ENCODE results near the gene RPL7A. TPM values are rescaled to one million over a fixed set of nuclear protein-coding genes. Genes with fewer than 3 reads are reported as not detected.
A peak's percentile ranks its signal among the peaks of the same experiment; 100 is the strongest.

The RPL7A gene
- total RNA-seq, 1 donor from 2014 or later, result 2,339 TPM

DNA sequence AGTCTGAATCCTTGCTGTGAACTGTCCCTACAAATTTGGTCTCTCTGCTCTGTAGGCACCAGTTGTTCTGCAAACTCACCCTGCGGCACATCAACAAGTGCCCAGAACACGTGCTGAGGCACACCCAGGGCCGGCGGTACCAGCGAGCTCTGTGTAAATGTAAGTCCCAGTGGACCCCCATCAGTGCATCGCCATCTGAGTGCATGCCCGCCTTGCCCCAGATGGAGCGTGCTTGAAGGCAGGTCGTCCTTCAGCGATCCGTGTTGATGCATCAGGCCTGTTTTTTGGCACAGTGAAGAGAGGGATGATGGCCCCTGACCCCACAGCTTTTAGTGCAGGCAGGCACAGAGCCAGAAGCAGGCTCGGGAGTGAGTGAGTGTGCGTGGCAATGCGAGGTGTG is 9.6 kb downstream of the RPL7A start:
- TF ChIP-seq, protein P1, sequence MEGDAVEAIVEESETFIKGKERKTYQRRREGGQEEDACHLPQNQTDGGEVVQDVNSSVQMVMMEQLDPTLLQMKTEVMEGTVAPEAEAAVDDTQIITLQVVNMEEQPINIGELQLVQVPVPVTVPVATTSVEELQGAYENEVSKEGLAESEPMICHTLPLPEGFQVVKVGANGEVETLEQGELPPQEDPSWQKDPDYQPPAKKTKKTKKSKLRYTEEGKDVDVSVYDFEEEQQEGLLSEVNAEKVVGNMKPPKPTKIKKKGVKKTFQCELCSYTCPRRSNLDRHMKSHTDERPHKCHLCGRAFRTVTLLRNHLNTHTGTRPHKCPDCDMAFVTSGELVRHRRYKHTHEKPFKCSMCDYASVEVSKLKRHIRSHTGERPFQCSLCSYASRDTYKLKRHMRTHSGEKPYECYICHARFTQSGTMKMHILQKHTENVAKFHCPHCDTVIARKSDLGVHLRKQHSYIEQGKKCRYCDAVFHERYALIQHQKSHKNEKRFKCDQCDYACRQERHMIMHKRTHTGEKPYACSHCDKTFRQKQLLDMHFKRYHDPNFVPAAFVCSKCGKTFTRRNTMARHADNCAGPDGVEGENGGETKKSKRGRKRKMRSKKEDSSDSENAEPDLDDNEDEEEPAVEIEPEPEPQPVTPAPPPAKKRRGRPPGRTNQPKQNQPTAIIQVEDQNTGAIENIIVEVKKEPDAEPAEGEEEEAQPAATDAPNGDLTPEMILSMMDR (IDR thresholded peaks at IDR 0.05; ENCODE audit: insufficient read depth, low read length, poor library complexity, severe bottlenecking), result no peak
- Histone ChIP-seq H3K36me3 (ENCODE audit: control insufficient read depth, insufficient read depth, low read length) (no peaks in the 10 kb centered on the region), H3K27me3 (ENCODE audit: control insufficient read depth, insufficient read depth, low read length) (no peaks in the 10 kb centered on the region), H3K4me3 (ENCODE audit: low read depth, low read length) (no peak overlapping the region)
- no peak for DNase-seq (ENCODE audit: low read depth)

DNA sequence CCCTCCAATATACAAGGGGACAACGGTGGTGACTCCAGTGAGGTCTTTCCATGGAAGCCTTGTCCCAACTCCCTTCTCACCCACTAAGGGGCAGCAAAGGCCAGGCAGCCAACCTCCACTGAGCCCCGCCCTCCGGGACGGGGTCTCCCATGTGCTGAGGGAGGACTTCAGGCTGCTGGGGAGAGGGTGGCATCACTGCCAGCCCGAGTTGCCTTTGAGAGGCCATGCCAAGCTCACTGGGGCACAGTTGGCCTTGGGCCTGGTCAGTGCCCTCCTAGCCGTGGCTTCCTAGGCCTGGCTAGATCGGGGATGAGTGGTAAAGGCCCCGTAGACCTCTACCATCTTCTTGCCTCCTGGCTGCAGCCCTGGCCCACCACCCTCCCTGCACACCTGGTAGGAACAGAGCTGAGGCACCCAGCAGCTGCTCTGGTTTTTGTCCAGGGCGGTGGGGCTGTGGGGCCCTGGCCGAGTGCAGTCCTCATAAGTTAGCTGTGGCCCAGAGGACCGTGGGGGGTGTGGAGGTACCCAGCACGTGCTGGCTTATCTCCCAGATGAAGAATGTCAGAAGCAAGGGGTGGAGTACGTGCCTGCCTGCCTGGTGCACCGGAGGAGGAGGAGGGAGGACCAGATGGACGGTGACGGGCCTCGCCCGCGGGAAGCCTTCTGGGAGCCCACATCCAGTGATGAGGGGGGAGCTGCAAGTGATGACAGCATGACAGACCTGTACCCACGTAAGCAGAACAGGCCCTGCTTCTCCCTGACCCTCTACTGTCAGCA is 11.6 kb downstream of the RPL7A start:
- Histone ChIP-seq H3K4me3 (ENCODE audit: low read depth, low read length) (no peak overlapping the region), H3K36me3 (ENCODE audit: control insufficient read depth, insufficient read depth, low read length) (no peaks in the 10 kb centered on the region), H3K27me3 (ENCODE audit: control insufficient read depth, insufficient read depth, low read length) (no peaks in the 10 kb centered on the region)
- no peak for DNase-seq (ENCODE audit: low read depth)
- TF ChIP-seq, protein P1 (IDR thresholded peaks at IDR 0.05; ENCODE audit: insufficient read depth, low read length, poor library complexity, severe bottlenecking), result peak; percentile 44

DNA sequence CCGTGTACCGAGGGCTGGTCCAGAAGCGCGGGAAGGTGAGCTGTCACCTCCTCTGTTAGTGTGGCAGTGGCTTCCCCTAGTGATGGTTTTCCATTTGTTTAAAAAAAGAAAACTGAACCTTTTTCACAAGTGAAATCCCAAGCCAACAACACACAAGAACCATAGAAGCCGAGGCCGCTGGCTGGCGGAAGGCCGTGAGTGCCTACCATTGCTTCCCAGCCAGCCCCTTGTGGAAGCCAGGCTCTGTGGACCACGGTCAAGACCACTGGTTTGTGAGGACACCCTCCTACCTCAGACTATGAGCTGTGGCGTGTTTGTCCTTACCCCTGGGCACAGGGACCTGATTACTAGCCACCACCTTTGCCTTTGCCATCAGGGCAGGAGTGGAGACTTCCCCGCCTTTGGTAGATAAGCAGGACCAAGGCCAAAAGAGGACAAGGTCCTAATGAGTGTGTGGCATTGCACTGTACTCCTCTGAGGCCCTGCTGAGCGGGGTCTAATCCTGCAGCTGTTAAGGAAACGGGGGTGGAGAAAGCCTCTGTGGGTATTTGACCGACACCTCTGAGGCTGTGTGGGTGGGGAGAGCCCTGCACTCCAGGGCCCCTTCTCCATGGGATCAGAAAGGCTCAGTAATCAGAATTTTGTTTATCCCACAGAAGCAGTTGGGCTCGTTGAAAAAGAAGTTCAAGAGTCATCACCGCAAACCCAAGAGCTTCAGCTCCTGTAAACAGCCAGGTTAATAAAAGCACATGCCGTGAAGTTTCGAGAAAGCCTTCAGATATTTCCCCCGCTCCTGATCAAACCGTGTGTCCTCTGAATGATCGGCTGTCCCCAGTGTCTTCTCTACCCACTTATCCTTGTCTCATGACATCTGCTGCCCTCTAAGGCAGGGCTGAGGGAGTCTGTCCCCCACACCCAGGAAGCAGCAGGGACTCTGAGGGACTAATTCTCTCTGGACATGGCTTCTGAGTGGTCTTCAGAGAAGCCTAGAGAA is 12.7 kb downstream of the RPL7A start:
- H3K27me3 ChIP-seq (ENCODE audit: control insufficient read depth, insufficient read depth, low read length), result no peaks in the 10 kb centered on the region
- no peaks in the 10 kb centered on the region for H3K36me3 ChIP-seq (ENCODE audit: control insufficient read depth, insufficient read depth, low read length)
- TF ChIP-seq, protein P1 (IDR thresholded peaks at IDR 0.05; ENCODE audit: insufficient read depth, low read length, poor library complexity, severe bottlenecking), result no peak
- H3K4me3 ChIP-seq (ENCODE audit: low read depth, low read length), result no peak overlapping the region
- DNase-seq (ENCODE audit: low read depth), result no peak

DNA sequence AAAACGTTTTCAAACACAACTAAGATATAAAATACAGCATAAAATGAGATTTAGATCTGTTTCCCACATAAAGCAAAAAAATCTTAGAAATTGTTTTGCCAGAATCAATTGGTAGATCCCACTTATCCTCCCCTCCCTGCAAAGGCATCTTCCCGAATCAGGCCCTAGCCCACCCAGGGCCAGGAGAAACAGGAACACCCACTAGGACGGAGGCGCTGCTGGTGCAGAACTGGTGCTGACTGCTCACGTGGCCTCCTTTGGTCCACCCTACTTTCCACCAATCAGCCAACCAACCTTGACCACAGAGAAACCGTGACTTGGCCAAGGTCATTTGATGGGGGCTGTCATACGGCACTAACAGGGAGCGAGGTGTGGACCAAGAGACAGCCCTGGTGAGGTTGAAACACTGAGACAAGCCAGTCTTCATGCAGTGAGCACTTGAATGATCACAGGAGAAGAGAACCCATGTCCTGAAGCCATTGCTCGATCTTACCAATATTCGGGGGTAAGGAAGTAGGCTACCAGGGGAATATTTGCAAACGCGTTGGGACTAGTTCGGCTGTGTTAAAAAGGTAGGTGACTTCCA is 13.6 kb downstream of the RPL7A start:
- DNase-seq (ENCODE audit: low read depth), result no peak
- TF ChIP-seq, protein P1 (IDR thresholded peaks at IDR 0.05; ENCODE audit: insufficient read depth, low read length, poor library complexity, severe bottlenecking), result no peak
- Histone ChIP-seq H3K27me3 (ENCODE audit: control insufficient read depth, insufficient read depth, low read length) (no peaks in the 10 kb centered on the region), H3K36me3 (ENCODE audit: control insufficient read depth, insufficient read depth, low read length) (no peaks in the 10 kb centered on the region), H3K4me3 (ENCODE audit: low read depth, low read length) (no peak overlapping the region)

DNA sequence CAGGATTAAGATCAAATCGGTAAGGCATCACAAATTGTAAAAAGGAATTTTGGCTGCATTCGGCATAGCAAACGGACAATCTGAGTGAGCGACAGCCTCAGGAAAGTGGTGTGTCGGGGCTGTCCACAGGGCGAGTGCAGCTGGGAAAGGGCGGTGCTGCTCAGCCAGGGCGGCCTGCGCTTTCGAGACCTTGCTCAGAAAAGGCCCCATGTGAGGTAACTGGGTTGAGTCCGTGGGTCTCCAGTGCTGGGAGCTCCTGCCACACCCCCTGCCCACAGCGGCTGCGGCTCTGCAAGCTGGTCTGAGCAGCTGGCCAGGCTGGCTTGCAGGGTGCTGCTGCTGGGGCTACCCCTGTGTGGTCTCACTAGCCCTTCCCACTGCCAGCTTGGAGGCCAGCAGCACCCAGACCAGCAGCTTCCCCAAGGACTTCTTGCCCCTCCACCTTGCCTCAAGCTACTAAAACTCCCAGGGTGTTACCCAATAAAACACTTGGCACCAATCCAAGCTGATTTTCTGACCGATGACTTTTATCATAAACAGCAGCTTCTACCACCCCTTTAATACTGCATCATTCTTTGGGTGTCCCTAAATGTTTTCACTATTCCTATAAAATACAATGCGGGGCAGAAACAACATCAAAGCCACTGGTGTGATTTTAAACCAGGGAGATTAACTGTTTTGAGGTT is 14.5 kb downstream of the RPL7A start:
- Histone ChIP-seq H3K27me3 (ENCODE audit: control insufficient read depth, insufficient read depth, low read length) (no peaks in the 10 kb centered on the region), H3K4me3 (ENCODE audit: low read depth, low read length) (no peak overlapping the region), H3K36me3 (ENCODE audit: control insufficient read depth, insufficient read depth, low read length) (no peaks in the 10 kb centered on the region)
- TF ChIP-seq, protein P1 (IDR thresholded peaks at IDR 0.05; ENCODE audit: insufficient read depth, low read length, poor library complexity, severe bottlenecking), result no peak
- no peak for DNase-seq (ENCODE audit: low read depth)
